ELF-1 (cell line): ENCODE results near the gene IL1RN.
A peak's percentile ranks its signal among the peaks of the same experiment; 100 is the strongest.

Experiments
- DNase-seq: peaks from one replicate; pipeline ENCODE4 v3.0.0-alpha.2; 2016; ENCODE audit warnings: low read depth, low spot score

The IL1RN gene

GRCh38 chr2:113156278-113157117, 29.1 kb downstream of the IL1RN start:
- DNase-seq, result peak; percentile 51

- DNase-seq, result peak; percentile 77
Measured at GRCh38 chr2:113157118-113157896, 29.9 kb downstream of the IL1RN start.

- no peak for DNase-seq
Measured at GRCh38 chr2:113157897-113158753, 30.7 kb downstream of the IL1RN start.

GRCh38 chr2:113158884-113159553, 31.6 kb downstream of the IL1RN start:
- peak; percentile 40 for DNase-seq

- no peak for DNase-seq
Measured at GRCh38 chr2:113160248-113160647, 32.9 kb downstream of the IL1RN start.

- DNase-seq, result no peak
Measured at GRCh38 chr2:113160962-113161361, 33.6 kb downstream of the IL1RN start.

GRCh38 chr2:113162173-113162572, 34.8 kb downstream of the IL1RN start:
- DNase-seq, result no peak

- DNase-seq, result no peak
Measured at GRCh38 chr2:113162869-113163268, 35.5 kb downstream of the IL1RN start.

GRCh38 chr2:113164215-113164929, 37.0 kb downstream of the IL1RN start:
- no peak for DNase-seq

- peak; percentile 75 for DNase-seq
Measured at GRCh38 chr2:113164930-113165585, 37.7 kb downstream of the IL1RN start.

GRCh38 chr2:113166187-113166645, 38.8 kb downstream of the IL1RN start:
- DNase-seq, result no peak

- no peak for DNase-seq
Measured at GRCh38 chr2:113167115-113167932, 39.9 kb downstream of the IL1RN start.

GRCh38 chr2:113167962-113168340, 40.6 kb downstream of the IL1RN start:
- no peak for DNase-seq

GRCh38 chr2:113169002-113169530, 41.7 kb downstream of the IL1RN start:
- no peak for DNase-seq

GRCh38 chr2:113169586-113169985, 42.2 kb downstream of the IL1RN start:
- DNase-seq, result no peak

GRCh38 chr2:113171334-113172075, 44.1 kb downstream of the IL1RN start:
- DNase-seq, result no peak

GRCh38 chr2:113172721-113173541, 45.5 kb downstream of the IL1RN start:
- DNase-seq, result no peak
